ENCODE measurements around the gene CLK4. TPM values are rescaled to one million over a fixed set of nuclear protein-coding genes. Genes with fewer than 3 reads are reported as not detected.
A peak's percentile ranks its signal among the peaks of the same experiment; 100 is the strongest.

The CLK4 gene
- total RNA-seq, 2 donors from 2014 or later: 22.1 to 67.2 TPM

DNA sequence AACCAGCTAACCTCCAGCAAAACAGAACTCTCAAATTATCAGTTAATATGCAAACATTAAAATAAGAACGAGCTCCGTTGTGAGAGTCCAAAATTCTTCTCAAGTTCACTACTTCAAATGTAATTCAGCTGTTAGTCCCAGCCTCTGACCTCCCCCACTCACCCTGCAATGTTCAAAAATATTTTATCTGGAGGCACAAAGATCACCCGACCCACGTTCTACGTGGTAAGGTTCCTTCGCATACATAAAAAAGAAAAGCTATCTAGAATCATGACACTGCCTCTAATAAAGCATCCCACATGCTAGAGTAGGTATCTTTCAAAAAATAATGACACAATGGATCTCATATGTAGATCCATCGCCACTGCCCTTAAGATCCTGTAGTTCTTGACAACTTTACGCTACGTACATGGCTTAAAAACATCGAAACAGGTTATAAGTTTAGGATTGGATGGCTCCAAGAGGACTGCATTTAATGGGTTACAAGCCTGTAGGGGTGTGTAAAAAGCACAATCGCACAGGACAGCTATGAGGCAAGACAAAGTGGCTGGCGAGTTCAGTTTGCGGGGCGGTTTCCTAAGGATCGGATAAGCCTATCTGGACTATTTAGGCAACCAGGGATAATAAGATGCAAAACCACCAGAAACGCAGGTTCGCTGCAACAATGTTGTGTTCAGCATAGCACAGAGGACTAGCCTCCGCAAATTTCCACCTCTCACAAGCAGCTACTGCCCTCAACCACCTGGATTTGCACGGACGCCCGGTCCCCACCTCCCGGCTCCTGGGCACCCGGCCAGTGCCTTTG is 969 bp downstream of the CLK4 start:
- Histone ChIP-seq H3K4me3 (peak overlapping the region; percentile 95), H3K27me3 (replicated peaks; ENCODE audit: insufficient read depth) (no peaks in the 10 kb centered on the region), H3K36me3 (peaks cover 11% of the 10 kb centered on the region), H3K4me1 (ENCODE audit: control insufficient read depth in 1 of 2, low read depth in 2 of 2) (peaks cover 31 to 41% of the 10 kb centered on the region in 2 donors), H3K9me3 (no peaks in the 10 kb centered on the region), H3K27ac (peak overlapping the region; percentile 86 to 90)
- no peak for ATAC-seq (ENCODE audit: insufficient number of reproducible peaks, low FRiP score, low read depth)
- no peak for DNase-seq (ENCODE audit: low spot score)
- TF ChIP-seq, protein P1, sequence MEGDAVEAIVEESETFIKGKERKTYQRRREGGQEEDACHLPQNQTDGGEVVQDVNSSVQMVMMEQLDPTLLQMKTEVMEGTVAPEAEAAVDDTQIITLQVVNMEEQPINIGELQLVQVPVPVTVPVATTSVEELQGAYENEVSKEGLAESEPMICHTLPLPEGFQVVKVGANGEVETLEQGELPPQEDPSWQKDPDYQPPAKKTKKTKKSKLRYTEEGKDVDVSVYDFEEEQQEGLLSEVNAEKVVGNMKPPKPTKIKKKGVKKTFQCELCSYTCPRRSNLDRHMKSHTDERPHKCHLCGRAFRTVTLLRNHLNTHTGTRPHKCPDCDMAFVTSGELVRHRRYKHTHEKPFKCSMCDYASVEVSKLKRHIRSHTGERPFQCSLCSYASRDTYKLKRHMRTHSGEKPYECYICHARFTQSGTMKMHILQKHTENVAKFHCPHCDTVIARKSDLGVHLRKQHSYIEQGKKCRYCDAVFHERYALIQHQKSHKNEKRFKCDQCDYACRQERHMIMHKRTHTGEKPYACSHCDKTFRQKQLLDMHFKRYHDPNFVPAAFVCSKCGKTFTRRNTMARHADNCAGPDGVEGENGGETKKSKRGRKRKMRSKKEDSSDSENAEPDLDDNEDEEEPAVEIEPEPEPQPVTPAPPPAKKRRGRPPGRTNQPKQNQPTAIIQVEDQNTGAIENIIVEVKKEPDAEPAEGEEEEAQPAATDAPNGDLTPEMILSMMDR (IDR thresholded peaks at IDR 0.05): no peak

DNA sequence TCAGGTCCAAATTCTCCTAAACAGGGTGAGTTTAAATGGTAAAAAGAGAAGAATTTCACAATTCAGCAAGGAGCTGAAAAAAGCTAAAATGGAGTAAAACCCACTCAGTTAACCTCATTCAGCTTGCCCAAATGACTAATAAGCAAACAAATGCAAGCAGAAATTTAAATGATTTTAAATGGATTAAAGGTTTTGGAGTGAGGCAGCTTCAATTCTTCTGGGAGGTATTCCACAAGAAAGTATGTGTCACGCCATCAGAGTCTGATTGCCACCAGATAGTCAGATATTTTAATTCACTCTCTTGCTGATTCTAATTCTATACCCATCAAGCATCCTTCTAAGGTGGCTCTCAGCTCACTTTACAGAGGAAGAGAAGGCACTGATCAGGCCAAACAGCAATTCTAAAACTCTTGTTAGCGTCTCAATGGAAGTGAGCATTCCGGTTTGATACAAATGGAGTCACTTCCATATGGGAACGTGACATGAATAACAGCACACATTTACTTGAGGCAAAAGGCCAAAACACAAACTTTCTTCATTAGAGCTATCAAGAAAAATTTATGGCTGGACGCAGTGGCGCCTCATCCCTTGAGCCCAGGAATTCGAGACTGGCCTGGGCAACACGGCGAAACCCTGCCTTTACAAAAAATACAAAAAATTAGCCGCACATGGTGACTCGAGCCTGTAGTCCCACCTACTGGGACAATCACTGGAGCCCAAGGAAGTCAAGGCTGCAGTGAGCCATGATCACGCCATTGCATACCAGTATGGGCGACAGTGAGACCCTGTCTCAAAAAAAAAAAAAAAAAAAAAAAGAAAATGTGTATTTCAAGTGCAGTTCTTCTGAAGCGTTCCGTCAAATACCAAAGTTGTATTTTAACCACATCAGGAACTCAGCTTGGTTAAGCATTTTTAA is 2.0 kb downstream of the CLK4 start:
- H3K4me3 ChIP-seq: peak overlapping the region; percentile 95
- ATAC-seq (ENCODE audit: insufficient number of reproducible peaks, low FRiP score, low read depth) (no peak), DNase-seq (ENCODE audit: low spot score) (no peak)
- no peak overlapping the region for H3K27ac ChIP-seq
- peaks cover 20% of the 10 kb centered on the region for H3K36me3 ChIP-seq
- H3K4me1 ChIP-seq (ENCODE audit: control insufficient read depth in 1 of 2, low read depth in 2 of 2): peaks cover 34 to 51% of the 10 kb centered on the region in 2 donors
- TF ChIP-seq, protein P1 (IDR thresholded peaks at IDR 0.05): no peak
- H3K9me3 ChIP-seq: no peaks in the 10 kb centered on the region
- H3K27me3 ChIP-seq (replicated peaks; ENCODE audit: insufficient read depth): no peaks in the 10 kb centered on the region

- ATAC-seq (ENCODE audit: insufficient number of reproducible peaks, low FRiP score, low read depth) (no peak), DNase-seq (ENCODE audit: low spot score) (no peak)
- TF ChIP-seq, protein P1 (IDR thresholded peaks at IDR 0.05): no peak
- Histone ChIP-seq H3K9me3 (no peaks in the 10 kb centered on the region), H3K4me3 (no peak overlapping the region), H3K4me1 (ENCODE audit: control insufficient read depth in 1 of 2, low read depth in 2 of 2) (peaks cover 34 to 51% of the 10 kb centered on the region in 2 donors), H3K27ac (no peak overlapping the region), H3K27me3 (replicated peaks; ENCODE audit: insufficient read depth) (no peaks in the 10 kb centered on the region), H3K36me3 (peaks cover 34% of the 10 kb centered on the region)
Observed at GRCh38 chr5:178622679-178623247, 4.1 kb downstream of the CLK4 start.

GRCh38 chr5:178619390-178619789 is 7.5 kb downstream of the CLK4 start:
- H3K9me3 ChIP-seq: no peaks in the 10 kb centered on the region
- H3K36me3 ChIP-seq: peaks cover 56% of the 10 kb centered on the region
- H3K27ac ChIP-seq: no peak overlapping the region
- no peak overlapping the region for H3K4me3 ChIP-seq
- H3K4me1 ChIP-seq (ENCODE audit: control insufficient read depth in 1 of 2, low read depth in 2 of 2): peaks cover 26 to 41% of the 10 kb centered on the region in 2 donors
- no peaks in the 10 kb centered on the region for H3K27me3 ChIP-seq (replicated peaks; ENCODE audit: insufficient read depth)
- TF ChIP-seq, protein P1 (IDR thresholded peaks at IDR 0.05): no peak
- no peak for ATAC-seq (ENCODE audit: insufficient number of reproducible peaks, low FRiP score, low read depth)
- DNase-seq (ENCODE audit: low spot score): no peak

DNA sequence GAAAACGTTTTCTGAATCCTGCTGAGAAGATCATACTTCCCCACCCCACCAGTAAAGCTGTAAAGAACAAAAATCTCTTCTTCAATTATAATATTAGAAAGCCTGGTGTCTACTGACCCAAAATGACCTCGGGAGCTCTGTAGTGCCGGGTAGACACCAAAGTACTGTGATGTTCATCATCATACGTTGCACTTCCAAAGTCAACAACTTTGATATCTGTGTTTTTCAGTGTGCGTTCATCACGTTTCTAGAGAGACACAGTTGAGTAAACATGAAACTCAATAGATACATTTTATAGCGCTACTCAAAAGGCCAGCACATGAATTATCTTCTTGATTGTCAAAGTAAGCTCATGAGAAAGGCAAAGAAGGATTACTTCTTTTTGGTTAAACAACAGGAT is 14.6 kb downstream of the CLK4 start:
- H3K36me3 ChIP-seq: peaks cover 75% of the 10 kb centered on the region
- no peaks in the 10 kb centered on the region for H3K9me3 ChIP-seq
- H3K4me3 ChIP-seq: no peak overlapping the region
- no peak overlapping the region for H3K27ac ChIP-seq
- no peaks in the 10 kb centered on the region for H3K27me3 ChIP-seq (replicated peaks; ENCODE audit: insufficient read depth)
- no peaks in the 10 kb centered on the region for H3K4me1 ChIP-seq (ENCODE audit: control insufficient read depth in 1 of 2, low read depth in 2 of 2)
- ATAC-seq (ENCODE audit: insufficient number of reproducible peaks, low FRiP score, low read depth) (no peak), DNase-seq (ENCODE audit: low spot score) (no peak)
- TF ChIP-seq, protein P1 (IDR thresholded peaks at IDR 0.05): no peak
